ENCODE results near the gene FUT2.

FUT2 gene

GRCh38 chr19:48718711-48719231 is 23.0 kb downstream of the FUT2 start:
- DNase-seq (ENCODE audit: low spot score): no peak
- Histone ChIP-seq H2AK5ac (ENCODE audit: low read depth, low read length) (peak overlapping the region; percentile 42), H2BK5ac (ENCODE audit: low read length) (peak overlapping the region; percentile 30)

GRCh38 chr19:48719263-48720171 is 23.7 kb downstream of the FUT2 start, which contains the start of gene MAMSTR:
TSS of gene MAMSTR (minus strand) at chr19:48719725. CDS start at chr19:48719031, 694 bp downstream.
- Histone ChIP-seq H2BK120ac (ENCODE audit: low read depth, low read length) (no peak within 1 kb of the TSS), H3K27me3 (ENCODE audit: control insufficient read depth in 3 of 3, insufficient read depth in 3 of 3, low read depth in 1 of 3, low read length in 3 of 3) (no peaks in the 10 kb centered on the region), H2BK5ac (ENCODE audit: low read length) (peak within 1 kb of the TSS; percentile 79), H2AFZ (ENCODE audit: low read length) (peak within 1 kb of the TSS; percentile 93), H3K4me2 (ENCODE audit: insufficient read depth, low read length, poor library complexity, severe bottlenecking) (no peak within 1 kb of the TSS), H3K4ac (ENCODE audit: low read length) (no peak within 1 kb of the TSS), H3K4me1 (ENCODE audit: control insufficient read depth in 2 of 2, insufficient read depth in 1 of 2, low read depth in 1 of 2, low read length in 2 of 2) (peaks cover 28 to 31% of the 10 kb centered on the region in 2 donors), H4K8ac (ENCODE audit: low read depth, low read length) (no peak within 1 kb of the TSS), H2BK12ac (ENCODE audit: low read length) (no peak within 1 kb of the TSS), H3K14ac (ENCODE audit: low read length) (peak within 1 kb of the TSS; percentile 11), H3K18ac (ENCODE audit: low read length) (peak within 1 kb of the TSS; percentile 67), H3K23ac (ENCODE audit: low read depth, low read length, poor library complexity) (peak within 1 kb of the TSS; percentile 29), H3K36me3 (replicated peaks in 1 of 2; ENCODE audit: control insufficient read depth in 2 of 2, insufficient read depth in 2 of 2, low read length in 2 of 2) (no peaks in the 10 kb centered on the region), H3K27ac (replicated peaks; ENCODE audit: low read length) (no peak within 1 kb of the TSS), H2BK15ac (ENCODE audit: low read length) (peak within 1 kb of the TSS; percentile 76), H3K9me3 (replicated peaks in 1 of 2; ENCODE audit: control insufficient read depth in 2 of 2, insufficient read depth in 1 of 2, low read depth in 1 of 2, low read length in 2 of 2) (no peaks in the 10 kb centered on the region), H3K4me3 (ENCODE audit: low read length in 2 of 2) (peak within 1 kb of the TSS in 1 of 2 donors; percentile 68), H4K91ac (ENCODE audit: low read depth, low read length, poor library complexity) (no peak within 1 kb of the TSS), H3K79me1 (ENCODE audit: low read depth, low read length) (no peaks in the 10 kb centered on the region), H2AK5ac (ENCODE audit: low read depth, low read length) (peak within 1 kb of the TSS; percentile 98), H3K9ac (ENCODE audit: low read depth, low read length, poor library complexity) (no peak within 1 kb of the TSS)
- no CpG with 5 or more reads among the region's 33 CpGs for WGBS, 2 donors (ENCODE audit: extremely low coverage in 2 of 2, insufficient read length in 2 of 2, insufficient replicate concordance in 1 of 2)
- no peak for DNase-seq (ENCODE audit: low spot score)

More at GRCh38 chr19:48718711-48719231, 23.0 kb downstream of the FUT2 start:
- H3K9me3 ChIP-seq (replicated peaks in 1 of 2; ENCODE audit: control insufficient read depth in 2 of 2, insufficient read depth in 1 of 2, low read depth in 1 of 2, low read length in 2 of 2): no peaks in the 10 kb centered on the region
- H2BK15ac ChIP-seq (ENCODE audit: low read length): peak overlapping the region; percentile 28
- H3K4me2 ChIP-seq (ENCODE audit: insufficient read depth, low read length, poor library complexity, severe bottlenecking): no peak overlapping the region
- H3K79me1 ChIP-seq (ENCODE audit: low read depth, low read length): no peaks in the 10 kb centered on the region
- no peak overlapping the region for H4K91ac ChIP-seq (ENCODE audit: low read depth, low read length, poor library complexity)
- H2AFZ ChIP-seq (ENCODE audit: low read length): peak overlapping the region; percentile 61
- no peak overlapping the region for H3K14ac ChIP-seq (ENCODE audit: low read length)
- H3K4me1 ChIP-seq (ENCODE audit: control insufficient read depth in 2 of 2, insufficient read depth in 1 of 2, low read depth in 1 of 2, low read length in 2 of 2): peaks cover 27 to 32% of the 10 kb centered on the region in 2 donors
- H3K23ac ChIP-seq (ENCODE audit: low read depth, low read length, poor library complexity): no peak overlapping the region
- no peak overlapping the region for H3K4ac ChIP-seq (ENCODE audit: low read length)
- H3K36me3 ChIP-seq (replicated peaks in 1 of 2; ENCODE audit: control insufficient read depth in 2 of 2, insufficient read depth in 2 of 2, low read length in 2 of 2): no peaks in the 10 kb centered on the region
- no peak overlapping the region for H2BK120ac ChIP-seq (ENCODE audit: low read depth, low read length)
- no peak overlapping the region for H3K27ac ChIP-seq (replicated peaks; ENCODE audit: low read length)
- H2BK12ac ChIP-seq (ENCODE audit: low read length): no peak overlapping the region
- H4K8ac ChIP-seq (ENCODE audit: low read depth, low read length): no peak overlapping the region
- peak overlapping the region; percentile 67 for H3K18ac ChIP-seq (ENCODE audit: low read length)
- H3K4me3 ChIP-seq (ENCODE audit: low read length in 2 of 2): no peak overlapping the region
- no peaks in the 10 kb centered on the region for H3K27me3 ChIP-seq (ENCODE audit: control insufficient read depth in 3 of 3, insufficient read depth in 3 of 3, low read depth in 1 of 3, low read length in 3 of 3)
- no peak overlapping the region for H3K9ac ChIP-seq (ENCODE audit: low read depth, low read length, poor library complexity)
- no CpG with 5 or more reads among the region's 15 CpGs for WGBS, 2 donors (ENCODE audit: extremely low coverage in 2 of 2, insufficient read length in 2 of 2, insufficient replicate concordance in 1 of 2)

GRCh38 chr19:48720251-48720612 is 24.5 kb downstream of the FUT2 start:
- H2BK5ac ChIP-seq (ENCODE audit: low read length): peak overlapping the region; percentile 79
- H3K4me1 ChIP-seq (ENCODE audit: control insufficient read depth in 2 of 2, insufficient read depth in 1 of 2, low read depth in 1 of 2, low read length in 2 of 2): peaks cover 24 to 28% of the 10 kb centered on the region in 2 donors
- H3K4me2 ChIP-seq (ENCODE audit: insufficient read depth, low read length, poor library complexity, severe bottlenecking): no peak overlapping the region
- H4K91ac ChIP-seq (ENCODE audit: low read depth, low read length, poor library complexity): no peak overlapping the region
- H3K4ac ChIP-seq (ENCODE audit: low read length): no peak overlapping the region
- peak overlapping the region; percentile 11 for H3K14ac ChIP-seq (ENCODE audit: low read length)
- no peak for DNase-seq (ENCODE audit: low spot score)
- WGBS, 2 donors (ENCODE audit: extremely low coverage in 2 of 2, insufficient read length in 2 of 2, insufficient replicate concordance in 1 of 2): no CpG with 5 or more reads among the region's 12 CpGs
- H2BK12ac ChIP-seq (ENCODE audit: low read length): no peak overlapping the region
- no peaks in the 10 kb centered on the region for H3K27me3 ChIP-seq (ENCODE audit: control insufficient read depth in 3 of 3, insufficient read depth in 3 of 3, low read depth in 1 of 3, low read length in 3 of 3)
- no peak overlapping the region for H2BK120ac ChIP-seq (ENCODE audit: low read depth, low read length)
- H3K27ac ChIP-seq (replicated peaks; ENCODE audit: low read length): no peak overlapping the region
- no peak overlapping the region for H3K23ac ChIP-seq (ENCODE audit: low read depth, low read length, poor library complexity)
- no peaks in the 10 kb centered on the region for H3K36me3 ChIP-seq (replicated peaks in 1 of 2; ENCODE audit: control insufficient read depth in 2 of 2, insufficient read depth in 2 of 2, low read length in 2 of 2)
- H2AK5ac ChIP-seq (ENCODE audit: low read depth, low read length): peak overlapping the region; percentile 98
- H3K4me3 ChIP-seq (ENCODE audit: low read length in 2 of 2): peak overlapping the region in 1 of 2 donors; percentile 68
- H4K8ac ChIP-seq (ENCODE audit: low read depth, low read length): no peak overlapping the region
- H3K18ac ChIP-seq (ENCODE audit: low read length): peak overlapping the region; percentile 67
- H2AFZ ChIP-seq (ENCODE audit: low read length): peak overlapping the region; percentile 93
- no peaks in the 10 kb centered on the region for H3K79me1 ChIP-seq (ENCODE audit: low read depth, low read length)
- no peaks in the 10 kb centered on the region for H3K9me3 ChIP-seq (replicated peaks in 1 of 2; ENCODE audit: control insufficient read depth in 2 of 2, insufficient read depth in 1 of 2, low read depth in 1 of 2, low read length in 2 of 2)
- no peak overlapping the region for H3K9ac ChIP-seq (ENCODE audit: low read depth, low read length, poor library complexity)
- H2BK15ac ChIP-seq (ENCODE audit: low read length): peak overlapping the region; percentile 76

All from neuronal stem cell (in vitro differentiated cells).